ENCODE data around the gene ZNF761. TPM values are rescaled to one million over a fixed set of nuclear protein-coding genes. Genes with fewer than 3 reads are reported as not detected.

Gene ZNF761
- 4.5 and 5.5 TPM in 2 replicates for total RNA-seq (2014; rRNA removed; shearing (Covaris generic))

DNA sequence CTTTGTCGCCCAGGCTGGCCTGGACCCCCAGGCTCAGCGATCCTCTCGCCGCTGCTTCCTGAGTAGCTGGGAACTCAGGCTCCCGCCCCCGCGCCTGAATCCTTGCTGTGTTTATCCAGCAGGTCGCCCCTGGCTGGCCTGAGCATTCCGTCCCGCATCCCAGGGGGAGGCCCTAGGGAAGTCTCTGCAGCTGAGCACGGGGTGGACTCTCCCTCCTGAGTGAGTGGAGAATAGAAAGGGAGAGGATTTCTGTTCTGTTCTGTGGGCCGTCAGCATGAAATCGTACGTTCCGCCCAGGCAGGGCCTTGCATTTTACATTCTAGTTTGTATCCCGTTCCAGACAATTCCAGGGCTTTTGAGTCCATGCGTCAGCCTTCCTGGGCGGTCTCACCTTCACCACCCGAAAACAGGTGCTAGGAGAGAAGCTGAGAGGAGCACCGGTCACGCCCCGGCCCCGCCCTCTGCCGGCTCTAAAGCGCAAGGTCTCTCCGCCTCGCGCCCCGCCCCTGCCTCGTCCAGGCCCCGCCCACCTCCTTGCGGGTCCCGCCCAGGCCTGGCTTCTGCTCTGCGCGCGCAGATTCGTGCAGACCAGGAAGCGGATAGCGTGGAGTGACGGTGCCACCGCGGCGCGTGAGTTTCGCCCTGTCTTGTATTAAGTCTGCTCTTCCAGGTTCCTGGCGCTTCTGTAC lies at the start of gene ZNF761:
Gene ZNF761, plus strand, starts transcription at position 586 of the 689 bp plus-strand sequence. CDS start 15,285 bp downstream, outside the sequence.

GRCh38 chr19:53394974-53395839 lies 36.6 kb upstream of the ZNF761 start, which contains the start of gene ZNF765:
Gene ZNF765, plus strand, starts transcription at chr19:53395149. Its CDS starts 2,867 bp downstream, at chr19:53398016.

GRCh38 chr19:53467485-53468262 lies 35.9 kb downstream of the ZNF761 start, which contains the start of gene ZNF813:
Gene ZNF813, plus strand, starts transcription at chr19:53467733. Its CDS starts 16,090 bp downstream, at chr19:53483823.

Small RNAs within 50 kb of the gene (small RNA-seq; reads per million reads assigned to genes)
- gene RPL39P36, result not detected

Other genes starting within 250 kb of the ZNF761 start
- 0.93 and 0.94 TPM in 2 replicates for gene ZNF665, start 238.6 kb upstream of the ZNF761 start, total RNA-seq (2014; rRNA removed; shearing (Covaris generic))
- gene ZNF677, start 177.1 kb upstream of the ZNF761 start, total RNA-seq (2014; rRNA removed; shearing (Covaris generic)), result 10.1 and 11.0 TPM in 2 replicates
- not detected in 2 replicates for gene VN1R2, start 173.7 kb upstream of the ZNF761 start, total RNA-seq (2014; rRNA removed; shearing (Covaris generic))
- not detected in 2 replicates for gene VN1R4, start 164.3 kb upstream of the ZNF761 start, total RNA-seq (2014; rRNA removed; shearing (Covaris generic))
- 4.1 and 5.2 TPM in 2 replicates for gene ZNF845, start 98.2 kb upstream of the ZNF761 start, total RNA-seq (2014; rRNA removed; shearing (Covaris generic))
- 5.3 and 8.0 TPM in 2 replicates for gene ZNF525, start 66.3 kb upstream of the ZNF761 start, total RNA-seq (2014; rRNA removed; shearing (Covaris generic))
- gene ZNF765, start 36.8 kb upstream of the ZNF761 start, total RNA-seq (2014; rRNA removed; shearing (Covaris generic)), result 5.1 and 6.2 TPM in 2 replicates
- gene ZNF813, start 35.7 kb downstream of the ZNF761 start, total RNA-seq (2014; rRNA removed; shearing (Covaris generic)), result 1.6 and 1.8 TPM in 2 replicates
- gene ZNF331, start 106.2 kb downstream of the ZNF761 start, total RNA-seq (2014; rRNA removed; shearing (Covaris generic)), result 9.7 and 11.6 TPM in 2 replicates
- not detected in 2 replicates for gene DPRX, start 200.0 kb downstream of the ZNF761 start, total RNA-seq (2014; rRNA removed; shearing (Covaris generic))